Heart left ventricle (tissue), 13 donors: Measurements from ENCODE around the gene TP53I3.

ENCODE experiments used
- CTCF ChIP-seq, 12 donors: fragments of 200-600 bp; sonication (generic) in 4 of 12; IDR thresholded peaks; one replicate each; pipeline versions ENCODE4 v1.5.0 to v1.8.0; 2018 to 2022; ENCODE audit warnings: antibody characterized with exemption in 12 of 12, mild to moderate bottlenecking in 5 of 12
- POLR2A ChIP-seq, 2 donors: fragments of 450-650 bp; IDR thresholded peaks; one replicate each; pipeline ENCODE4 v1.6.1; 2017; ENCODE audit warnings: antibody characterized with exemption in 2 of 2, mild to moderate bottlenecking in 2 of 2, moderate library complexity in 2 of 2
- donor health status: ischemic (EF 13 %, LVEDD 7.1; RV severe dilation, severe dysfunction).
- donor health status: DM: no; HTN: yes; CAD: no.
- donor health status: DM: no; HTN: no; CAD: no.
- donor health status: ischemic (EF 25% LVEDD 6.9; RV normal size, moderate dysfunction).
- donor health status: ischemic (EF 25% LVEDD 5.7; RV mildly dilated, moderate dysfunction).
- donor health status: ischemic (EF 35%, LVEDD 5.7; RV mildly dilated, moderate dysfunction).
- donor health status: nonischemic (EF 11% LVEDD 7.7; RV severe dilation, severe dysfunction).
- donor health status: DM: yes; HTN: yes; CAD: no.
- donor health status: PGD.
- donor health status: ischemic (EF 29% LVEDD 5.4; RV normal size, mild dysfunction).
- donor health status: nonischemic (EF 23%, LVEDD 6.1; RV moderate dilation, normal function).

- TF ChIP-seq CTCF (IDR thresholded peaks at IDR 0.05): no peak
- TF ChIP-seq POLR2A (IDR thresholded peaks at IDR 0.05): no peak
Observed at GRCh38 chr2:24121066-24121465, 36.4 kb upstream of the TP53I3 start.
